ENCODE data around the gene NINJ2. TPM values are rescaled to one million over a fixed set of nuclear protein-coding genes. Genes with fewer than 3 reads are reported as not detected.

Gene NINJ2
- total and polyA plus RNA-seq, 10 of the 15 experiments (the other 5 are each of a cell fraction or from before 2014, with no cell fraction given) = 8.9 to 51.6 (median 21.3) TPM

DNA sequence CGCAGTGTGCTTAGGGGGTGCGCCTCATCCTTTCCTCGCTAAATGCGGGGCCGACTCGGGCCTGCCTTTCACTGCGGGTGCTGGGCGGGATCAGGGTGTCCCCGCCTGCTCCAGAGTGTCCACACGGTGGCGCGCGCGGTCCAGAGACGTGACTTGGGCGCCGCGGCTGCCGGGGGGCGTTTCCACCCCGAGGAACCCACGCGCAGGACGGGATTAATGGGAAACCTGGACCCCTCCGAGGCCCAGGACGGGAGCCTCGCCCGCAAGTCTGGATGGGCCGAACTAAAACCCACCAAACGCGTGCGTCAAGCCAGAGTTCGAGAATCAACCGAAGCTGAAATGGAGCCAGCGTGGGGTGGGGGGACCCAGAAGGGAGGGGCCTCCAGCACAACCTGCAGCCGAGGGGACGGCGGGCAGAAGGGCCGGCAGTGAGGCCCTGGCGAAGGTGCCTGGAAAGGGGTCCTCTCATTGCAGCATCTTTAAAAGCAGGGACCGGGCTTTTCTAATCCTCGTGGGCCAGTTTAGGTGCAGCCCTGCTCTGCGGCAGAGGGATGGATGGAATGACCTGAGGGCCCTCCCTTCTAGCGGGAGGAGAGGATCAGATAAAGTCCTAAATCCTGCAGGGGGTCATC is 93.3 kb downstream of the NINJ2 start:
- H2AFZ ChIP-seq (ENCODE audit: control insufficient read depth, low read depth, low read length) = peak overlapping the region; percentile 87
- peak overlapping the region; percentile 46; the same call in 1 of the 2 replicates for H3K9ac ChIP-seq (ENCODE audit: control insufficient read depth, insufficient read depth, low read length)
- intact Hi-C loops (cut with micrococcal nuclease; ENCODE audit: unreplicated experiment) (loop anchor here (2.0 to 10.0 kb wide), 4 partner anchors 241 to 522 kb away; partner anchors contain the start of gene RAD52), in situ Hi-C loops (cut with MboI) (loop anchor here (5.0 kb wide), 1 partner anchor 527 kb away; no protein-coding TSS in a partner anchor)
- 4% methylated on average over 43 of the region's 44 CpGs for WGBS (ENCODE audit: insufficient coverage, insufficient replicate concordance, low lambda C conversion rate, missing lambda C conversion rate)
- ATAC-seq (peak; percentile 97), DNase-seq (ENCODE audit: low read depth, low spot score) (no peak), FAIRE-seq (no peak)
- peak overlapping the region; percentile 64 for H3K4me3 ChIP-seq
- SMC1A ChIA-PET (ENCODE audit: uncharacterized antibody, unreplicated experiment) = interaction anchor here (0.8 to 1.6 kb wide), 8 partner anchors 54 to 523 kb away, joined by 3 to 5 read pairs (median 3); partner anchors contain the start of gene RAD52
- no peaks in the 10 kb centered on the region for H3K36me3 ChIP-seq (ENCODE audit: control insufficient read depth in 2 of 2, insufficient read depth in 2 of 2, low read length in 1 of 2)
- H3K79me2 ChIP-seq (ENCODE audit: control insufficient read depth, insufficient read depth, low read length) = no peaks in the 10 kb centered on the region
- POLR2A ChIA-PET = no interaction called here
- BruUV-seq (replicated peaks) = no TSS peak
- no peaks in the 10 kb centered on the region for H3K27me3 ChIP-seq (replicated peaks in 1 of 2; ENCODE audit: control insufficient read depth in 2 of 2, insufficient read depth in 2 of 2, low read length in 1 of 2)
- H3K4me2 ChIP-seq (ENCODE audit: control insufficient read depth, insufficient read depth) = peak overlapping the region; percentile 92
- H4K20me1 ChIP-seq (ENCODE audit: control insufficient read depth, insufficient read depth) = no peaks in the 10 kb centered on the region
- no peaks in the 10 kb centered on the region for H3K9me3 ChIP-seq (replicated peaks; ENCODE audit: control insufficient read depth, insufficient read depth, low read length)
- RAD21 ChIA-PET (ENCODE audit: unreplicated experiment) = interaction anchor here (0.8 to 1.2 kb wide), 7 partner anchors 113 to 548 kb away, joined by 3 read pairs; no protein-coding TSS in a partner anchor
- no peaks in the 10 kb centered on the region for H3K4me1 ChIP-seq (ENCODE audit: control insufficient read depth, insufficient read depth, low read length)
- H3K27ac ChIP-seq (ENCODE audit: control insufficient read depth, insufficient read depth) = no peak overlapping the region
- CTCF ChIA-PET = interaction anchor here (0.6 to 5.2 kb wide), 21 partner anchors 15 to 548 kb away, joined by 3 to 50 read pairs (median 3); partner anchors contain the start of gene RAD52
- TF ChIP-seq ESRRA (IDR thresholded peaks at IDR 0.05; ENCODE audit: low read length) (no peak), DPF2 (IDR thresholded peaks at IDR 0.05) (0 out of 2 replicates have a peak, but pooled peaks have one; percentile 32), SREBF1 (IDR thresholded peaks at IDR 0.05; ENCODE audit: low read length) (no peak), HDAC6 (IDR thresholded peaks at IDR 0.05; ENCODE audit: unreplicated experiment) (no peak), IRF4 (IDR thresholded peaks at IDR 0.05; ENCODE audit: low read depth, low read length) (no peak), EED (IDR thresholded peaks at IDR 0.05; ENCODE audit: low read depth) (no peak; the same call in 1 of the 2 replicates)
- TF ChIP-seq, protein P1, sequence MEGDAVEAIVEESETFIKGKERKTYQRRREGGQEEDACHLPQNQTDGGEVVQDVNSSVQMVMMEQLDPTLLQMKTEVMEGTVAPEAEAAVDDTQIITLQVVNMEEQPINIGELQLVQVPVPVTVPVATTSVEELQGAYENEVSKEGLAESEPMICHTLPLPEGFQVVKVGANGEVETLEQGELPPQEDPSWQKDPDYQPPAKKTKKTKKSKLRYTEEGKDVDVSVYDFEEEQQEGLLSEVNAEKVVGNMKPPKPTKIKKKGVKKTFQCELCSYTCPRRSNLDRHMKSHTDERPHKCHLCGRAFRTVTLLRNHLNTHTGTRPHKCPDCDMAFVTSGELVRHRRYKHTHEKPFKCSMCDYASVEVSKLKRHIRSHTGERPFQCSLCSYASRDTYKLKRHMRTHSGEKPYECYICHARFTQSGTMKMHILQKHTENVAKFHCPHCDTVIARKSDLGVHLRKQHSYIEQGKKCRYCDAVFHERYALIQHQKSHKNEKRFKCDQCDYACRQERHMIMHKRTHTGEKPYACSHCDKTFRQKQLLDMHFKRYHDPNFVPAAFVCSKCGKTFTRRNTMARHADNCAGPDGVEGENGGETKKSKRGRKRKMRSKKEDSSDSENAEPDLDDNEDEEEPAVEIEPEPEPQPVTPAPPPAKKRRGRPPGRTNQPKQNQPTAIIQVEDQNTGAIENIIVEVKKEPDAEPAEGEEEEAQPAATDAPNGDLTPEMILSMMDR (IDR thresholded peaks at IDR 0.05 in 2 of 3, conservative IDR thresholded peaks at IDR 0.05 in 1 of 3; ENCODE audit: control insufficient read depth in 2 of 3, extremely low read depth in 1 of 3, insufficient read depth in 1 of 3, low read depth in 3 of 3, low read length in 3 of 3) = peak; percentile 91 to 94 (median 92)
- TF ChIP-seq, protein P2, sequence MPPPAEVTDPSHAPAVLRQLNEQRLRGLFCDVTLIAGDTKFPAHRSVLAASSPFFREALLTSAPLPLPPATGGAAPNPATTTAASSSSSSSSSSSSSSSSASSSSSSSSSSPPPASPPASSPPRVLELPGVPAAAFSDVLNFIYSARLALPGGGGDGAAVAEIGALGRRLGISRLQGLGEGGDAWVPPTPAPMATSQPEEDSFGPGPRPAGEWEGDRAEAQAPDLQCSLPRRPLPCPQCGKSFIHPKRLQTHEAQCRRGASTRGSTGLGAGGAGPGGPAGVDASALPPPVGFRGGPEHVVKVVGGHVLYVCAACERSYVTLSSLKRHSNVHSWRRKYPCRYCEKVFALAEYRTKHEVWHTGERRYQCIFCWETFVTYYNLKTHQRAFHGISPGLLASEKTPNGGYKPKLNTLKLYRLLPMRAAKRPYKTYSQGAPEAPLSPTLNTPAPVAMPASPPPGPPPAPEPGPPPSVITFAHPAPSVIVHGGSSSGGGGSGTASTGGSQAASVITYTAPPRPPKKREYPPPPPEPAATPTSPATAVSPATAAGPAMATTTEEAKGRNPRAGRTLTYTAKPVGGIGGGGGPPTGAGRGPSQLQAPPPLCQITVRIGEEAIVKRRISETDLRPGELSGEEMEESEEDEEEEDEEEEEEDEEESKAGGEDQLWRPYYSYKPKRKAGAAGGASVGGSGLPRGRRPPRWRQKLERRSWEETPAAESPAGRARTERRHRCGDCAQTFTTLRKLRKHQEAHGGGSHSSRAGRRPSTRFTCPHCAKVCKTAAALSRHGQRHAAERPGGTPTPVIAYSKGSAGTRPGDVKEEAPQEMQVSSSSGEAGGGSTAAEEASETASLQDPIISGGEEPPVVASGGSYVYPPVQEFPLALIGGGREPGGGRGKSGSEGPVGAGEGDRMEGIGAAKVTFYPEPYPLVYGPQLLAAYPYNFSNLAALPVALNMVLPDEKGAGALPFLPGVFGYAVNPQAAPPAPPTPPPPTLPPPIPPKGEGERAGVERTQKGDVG (CRISPR knock-in tag; IDR thresholded peaks at IDR 0.05) = no peak
- TF ChIP-seq, protein P3, sequence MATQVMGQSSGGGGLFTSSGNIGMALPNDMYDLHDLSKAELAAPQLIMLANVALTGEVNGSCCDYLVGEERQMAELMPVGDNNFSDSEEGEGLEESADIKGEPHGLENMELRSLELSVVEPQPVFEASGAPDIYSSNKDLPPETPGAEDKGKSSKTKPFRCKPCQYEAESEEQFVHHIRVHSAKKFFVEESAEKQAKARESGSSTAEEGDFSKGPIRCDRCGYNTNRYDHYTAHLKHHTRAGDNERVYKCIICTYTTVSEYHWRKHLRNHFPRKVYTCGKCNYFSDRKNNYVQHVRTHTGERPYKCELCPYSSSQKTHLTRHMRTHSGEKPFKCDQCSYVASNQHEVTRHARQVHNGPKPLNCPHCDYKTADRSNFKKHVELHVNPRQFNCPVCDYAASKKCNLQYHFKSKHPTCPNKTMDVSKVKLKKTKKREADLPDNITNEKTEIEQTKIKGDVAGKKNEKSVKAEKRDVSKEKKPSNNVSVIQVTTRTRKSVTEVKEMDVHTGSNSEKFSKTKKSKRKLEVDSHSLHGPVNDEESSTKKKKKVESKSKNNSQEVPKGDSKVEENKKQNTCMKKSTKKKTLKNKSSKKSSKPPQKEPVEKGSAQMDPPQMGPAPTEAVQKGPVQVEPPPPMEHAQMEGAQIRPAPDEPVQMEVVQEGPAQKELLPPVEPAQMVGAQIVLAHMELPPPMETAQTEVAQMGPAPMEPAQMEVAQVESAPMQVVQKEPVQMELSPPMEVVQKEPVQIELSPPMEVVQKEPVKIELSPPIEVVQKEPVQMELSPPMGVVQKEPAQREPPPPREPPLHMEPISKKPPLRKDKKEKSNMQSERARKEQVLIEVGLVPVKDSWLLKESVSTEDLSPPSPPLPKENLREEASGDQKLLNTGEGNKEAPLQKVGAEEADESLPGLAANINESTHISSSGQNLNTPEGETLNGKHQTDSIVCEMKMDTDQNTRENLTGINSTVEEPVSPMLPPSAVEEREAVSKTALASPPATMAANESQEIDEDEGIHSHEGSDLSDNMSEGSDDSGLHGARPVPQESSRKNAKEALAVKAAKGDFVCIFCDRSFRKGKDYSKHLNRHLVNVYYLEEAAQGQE (IDR thresholded peaks at IDR 0.05; ENCODE audit: low read depth, low read length) = no peak
- TF ChIP-seq, protein P4, sequence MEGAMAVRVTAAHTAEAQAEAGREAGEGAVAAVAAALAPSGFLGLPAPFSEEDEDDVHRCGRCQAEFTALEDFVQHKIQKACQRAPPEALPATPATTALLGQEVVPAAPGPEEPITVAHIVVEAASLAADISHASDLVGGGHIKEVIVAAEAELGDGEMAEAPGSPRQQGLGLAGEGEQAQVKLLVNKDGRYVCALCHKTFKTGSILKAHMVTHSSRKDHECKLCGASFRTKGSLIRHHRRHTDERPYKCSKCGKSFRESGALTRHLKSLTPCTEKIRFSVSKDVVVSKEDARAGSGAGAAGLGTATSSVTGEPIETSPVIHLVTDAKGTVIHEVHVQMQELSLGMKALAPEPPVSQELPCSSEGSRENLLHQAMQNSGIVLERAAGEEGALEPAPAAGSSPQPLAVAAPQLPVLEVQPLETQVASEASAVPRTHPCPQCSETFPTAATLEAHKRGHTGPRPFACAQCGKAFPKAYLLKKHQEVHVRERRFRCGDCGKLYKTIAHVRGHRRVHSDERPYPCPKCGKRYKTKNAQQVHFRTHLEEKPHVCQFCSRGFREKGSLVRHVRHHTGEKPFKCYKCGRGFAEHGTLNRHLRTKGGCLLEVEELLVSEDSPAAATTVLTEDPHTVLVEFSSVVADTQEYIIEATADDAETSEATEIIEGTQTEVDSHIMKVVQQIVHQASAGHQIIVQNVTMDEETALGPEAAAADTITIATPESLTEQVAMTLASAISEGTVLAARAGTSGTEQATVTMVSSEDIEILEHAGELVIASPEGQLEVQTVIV (IDR thresholded peaks at IDR 0.05; ENCODE audit: borderline replicate concordance, partially characterized antibody) = no peak

Data from GM12878 (cell line).